ENCODE results near the gene NKIRAS2. TPM values are rescaled to one million over a fixed set of nuclear protein-coding genes. Genes with fewer than 3 reads are reported as not detected.

The NKIRAS2 gene
- total and polyA plus RNA-seq, 2 of the 13 experiments (the other 11 are each of a cell fraction or from before 2014, with no cell fraction given), result 27.9 to 42.0 TPM

DNA sequence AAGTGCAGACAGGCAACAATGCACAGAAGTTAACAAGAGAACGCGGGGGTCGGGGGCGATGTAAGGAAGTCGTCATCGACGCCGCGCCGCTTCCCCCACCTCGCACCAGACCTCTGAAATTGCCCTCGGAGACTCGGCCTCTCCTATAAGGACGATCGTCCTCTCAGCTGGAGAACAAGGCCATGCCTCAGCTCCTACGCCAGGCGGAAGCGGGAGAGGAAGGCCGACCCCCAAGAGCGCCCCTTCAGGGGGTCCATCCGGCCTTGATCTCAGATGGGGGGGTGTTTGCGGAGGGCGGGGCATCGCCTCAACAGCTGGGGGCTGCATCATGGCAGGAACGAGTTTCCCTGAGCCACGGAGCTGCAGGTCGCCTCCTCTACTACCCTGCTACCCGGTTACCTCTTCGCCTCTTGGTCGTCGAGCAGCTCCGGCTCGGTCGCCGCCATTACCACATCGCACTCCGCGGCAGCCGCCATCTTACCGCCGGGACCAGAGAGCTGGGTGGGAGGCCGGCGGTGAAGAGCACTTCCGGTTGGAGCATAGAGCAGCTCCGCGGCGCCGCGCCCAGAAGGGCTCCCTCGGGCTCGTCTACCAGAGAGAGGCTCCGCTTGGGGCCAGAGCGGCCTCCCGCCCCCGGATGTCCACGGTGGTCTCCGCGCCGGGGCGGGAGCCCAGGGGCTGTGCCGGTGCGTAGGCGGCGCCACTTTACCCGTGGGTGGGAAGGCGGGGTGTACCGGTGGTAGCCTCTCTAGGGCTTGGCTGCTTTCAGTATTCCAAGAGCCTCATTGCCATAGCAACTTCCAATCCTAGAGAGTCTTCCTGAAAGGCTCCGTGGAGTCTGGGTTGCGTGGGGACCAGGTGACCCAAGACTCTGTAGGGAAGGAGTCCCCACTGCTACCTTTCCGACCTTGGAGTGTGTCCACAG lies 2.7 kb upstream of the NKIRAS2 start, which contains the start of gene DNAJC7 (continued):
- TF ChIP-seq, protein P1, sequence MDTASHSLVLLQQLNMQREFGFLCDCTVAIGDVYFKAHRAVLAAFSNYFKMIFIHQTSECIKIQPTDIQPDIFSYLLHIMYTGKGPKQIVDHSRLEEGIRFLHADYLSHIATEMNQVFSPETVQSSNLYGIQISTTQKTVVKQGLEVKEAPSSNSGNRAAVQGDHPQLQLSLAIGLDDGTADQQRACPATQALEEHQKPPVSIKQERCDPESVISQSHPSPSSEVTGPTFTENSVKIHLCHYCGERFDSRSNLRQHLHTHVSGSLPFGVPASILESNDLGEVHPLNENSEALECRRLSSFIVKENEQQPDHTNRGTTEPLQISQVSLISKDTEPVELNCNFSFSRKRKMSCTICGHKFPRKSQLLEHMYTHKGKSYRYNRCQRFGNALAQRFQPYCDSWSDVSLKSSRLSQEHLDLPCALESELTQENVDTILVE (CRISPR knock-in tag; IDR thresholded peaks at IDR 0.05), result peak; percentile 100
- TF ChIP-seq ZFP90 (CRISPR knock-in tag; IDR thresholded peaks at IDR 0.05; ENCODE audit: borderline replicate concordance) (peak; percentile 88; the same call in 1 of the 2 replicates), ZNF747 (CRISPR knock-in tag; IDR thresholded peaks at IDR 0.05; ENCODE audit: borderline replicate concordance) (peak; percentile 65; the same call in 1 of the 2 replicates), ZFP41 (CRISPR knock-in tag; IDR thresholded peaks at IDR 0.05; ENCODE audit: borderline replicate concordance) (peak; percentile 70), ZNF326 (CRISPR knock-in tag; IDR thresholded peaks at IDR 0.05; ENCODE audit: borderline replicate concordance) (no peak; the same call in 1 of the 2 replicates), ZNF788 (CRISPR knock-in tag; IDR thresholded peaks at IDR 0.05; ENCODE audit: borderline replicate concordance) (peak; percentile 85), ZSCAN20 (CRISPR knock-in tag; IDR thresholded peaks at IDR 0.05; ENCODE audit: borderline replicate concordance) (peak; percentile 77; the same call in 1 of the 2 replicates), JUN (CRISPR knock-in tag; IDR thresholded peaks at IDR 0.05) (0 out of 2 replicates have a peak, but pooled peaks have one; percentile 67), ZNF75D (CRISPR knock-in tag; IDR thresholded peaks at IDR 0.05; ENCODE audit: borderline replicate concordance) (peak; percentile 70; the same call in 1 of the 2 replicates), ZNF670 (CRISPR knock-in tag; IDR thresholded peaks at IDR 0.05; ENCODE audit: borderline replicate concordance) (peak; percentile 98), NCOR1 (IDR thresholded peaks at IDR 0.05; ENCODE audit: borderline replicate concordance, low read length) (no peak), ZNF543 (CRISPR knock-in tag; IDR thresholded peaks at IDR 0.05) (peak; percentile 94), NCOA1 (CRISPR knock-in tag; IDR thresholded peaks at IDR 0.05) (peak; percentile 55; the same call in 1 of the 2 replicates)
- TF ChIP-seq, protein P2, sequence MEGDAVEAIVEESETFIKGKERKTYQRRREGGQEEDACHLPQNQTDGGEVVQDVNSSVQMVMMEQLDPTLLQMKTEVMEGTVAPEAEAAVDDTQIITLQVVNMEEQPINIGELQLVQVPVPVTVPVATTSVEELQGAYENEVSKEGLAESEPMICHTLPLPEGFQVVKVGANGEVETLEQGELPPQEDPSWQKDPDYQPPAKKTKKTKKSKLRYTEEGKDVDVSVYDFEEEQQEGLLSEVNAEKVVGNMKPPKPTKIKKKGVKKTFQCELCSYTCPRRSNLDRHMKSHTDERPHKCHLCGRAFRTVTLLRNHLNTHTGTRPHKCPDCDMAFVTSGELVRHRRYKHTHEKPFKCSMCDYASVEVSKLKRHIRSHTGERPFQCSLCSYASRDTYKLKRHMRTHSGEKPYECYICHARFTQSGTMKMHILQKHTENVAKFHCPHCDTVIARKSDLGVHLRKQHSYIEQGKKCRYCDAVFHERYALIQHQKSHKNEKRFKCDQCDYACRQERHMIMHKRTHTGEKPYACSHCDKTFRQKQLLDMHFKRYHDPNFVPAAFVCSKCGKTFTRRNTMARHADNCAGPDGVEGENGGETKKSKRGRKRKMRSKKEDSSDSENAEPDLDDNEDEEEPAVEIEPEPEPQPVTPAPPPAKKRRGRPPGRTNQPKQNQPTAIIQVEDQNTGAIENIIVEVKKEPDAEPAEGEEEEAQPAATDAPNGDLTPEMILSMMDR (CRISPR knock-in tag; IDR thresholded peaks at IDR 0.05), result peak; percentile 76
- TF ChIP-seq, protein P3, sequence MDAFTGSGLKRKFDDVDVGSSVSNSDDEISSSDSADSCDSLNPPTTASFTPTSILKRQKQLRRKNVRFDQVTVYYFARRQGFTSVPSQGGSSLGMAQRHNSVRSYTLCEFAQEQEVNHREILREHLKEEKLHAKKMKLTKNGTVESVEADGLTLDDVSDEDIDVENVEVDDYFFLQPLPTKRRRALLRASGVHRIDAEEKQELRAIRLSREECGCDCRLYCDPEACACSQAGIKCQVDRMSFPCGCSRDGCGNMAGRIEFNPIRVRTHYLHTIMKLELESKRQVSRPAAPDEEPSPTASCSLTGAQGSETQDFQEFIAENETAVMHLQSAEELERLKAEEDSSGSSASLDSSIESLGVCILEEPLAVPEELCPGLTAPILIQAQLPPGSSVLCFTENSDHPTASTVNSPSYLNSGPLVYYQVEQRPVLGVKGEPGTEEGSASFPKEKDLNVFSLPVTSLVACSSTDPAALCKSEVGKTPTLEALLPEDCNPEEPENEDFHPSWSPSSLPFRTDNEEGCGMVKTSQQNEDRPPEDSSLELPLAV (CRISPR knock-in tag; conservative IDR thresholded peaks at IDR 0.05; ENCODE audit: low read depth), result no peak
- TF ChIP-seq, protein P4, sequence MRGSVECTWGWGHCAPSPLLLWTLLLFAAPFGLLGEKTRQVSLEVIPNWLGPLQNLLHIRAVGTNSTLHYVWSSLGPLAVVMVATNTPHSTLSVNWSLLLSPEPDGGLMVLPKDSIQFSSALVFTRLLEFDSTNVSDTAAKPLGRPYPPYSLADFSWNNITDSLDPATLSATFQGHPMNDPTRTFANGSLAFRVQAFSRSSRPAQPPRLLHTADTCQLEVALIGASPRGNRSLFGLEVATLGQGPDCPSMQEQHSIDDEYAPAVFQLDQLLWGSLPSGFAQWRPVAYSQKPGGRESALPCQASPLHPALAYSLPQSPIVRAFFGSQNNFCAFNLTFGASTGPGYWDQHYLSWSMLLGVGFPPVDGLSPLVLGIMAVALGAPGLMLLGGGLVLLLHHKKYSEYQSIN (CRISPR knock-in tag; IDR thresholded peaks at IDR 0.05; ENCODE audit: borderline replicate concordance), result no peak; the same call in 1 of the 2 replicates
- TF ChIP-seq, protein P5, sequence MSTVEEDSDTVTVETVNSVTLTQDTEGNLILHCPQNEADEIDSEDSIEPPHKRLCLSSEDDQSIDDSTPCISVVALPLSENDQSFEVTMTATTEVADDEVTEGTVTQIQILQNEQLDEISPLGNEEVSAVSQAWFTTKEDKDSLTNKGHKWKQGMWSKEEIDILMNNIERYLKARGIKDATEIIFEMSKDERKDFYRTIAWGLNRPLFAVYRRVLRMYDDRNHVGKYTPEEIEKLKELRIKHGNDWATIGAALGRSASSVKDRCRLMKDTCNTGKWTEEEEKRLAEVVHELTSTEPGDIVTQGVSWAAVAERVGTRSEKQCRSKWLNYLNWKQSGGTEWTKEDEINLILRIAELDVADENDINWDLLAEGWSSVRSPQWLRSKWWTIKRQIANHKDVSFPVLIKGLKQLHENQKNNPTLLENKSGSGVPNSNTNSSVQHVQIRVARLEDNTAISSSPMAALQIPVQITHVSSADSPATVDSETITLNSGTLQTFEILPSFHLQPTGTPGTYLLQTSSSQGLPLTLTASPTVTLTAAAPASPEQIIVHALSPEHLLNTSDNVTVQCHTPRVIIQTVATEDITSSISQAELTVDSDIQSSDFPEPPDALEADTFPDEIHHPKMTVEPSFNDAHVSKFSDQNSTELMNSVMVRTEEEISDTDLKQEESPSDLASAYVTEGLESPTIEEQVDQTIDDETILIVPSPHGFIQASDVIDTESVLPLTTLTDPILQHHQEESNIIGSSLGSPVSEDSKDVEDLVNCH (CRISPR knock-in tag; IDR thresholded peaks at IDR 0.05), result 0 out of 2 replicates have a peak, but pooled peaks have one; percentile 78

Measured in HepG2 (cell line).